ENCODE results near the gene PRSS33.

GRCh38 chr16:2822158-2822495, 34.8 kb upstream of the PRSS33 start:
- no peak for TF ChIP-seq MEF2A (IDR thresholded peaks at IDR 0.05; ENCODE audit: borderline replicate concordance, low read depth)
- TF ChIP-seq CTCF (IDR thresholded peaks at IDR 0.05), result no peak
- TF ChIP-seq TAF1 (IDR thresholded peaks at IDR 0.05; ENCODE audit: borderline replicate concordance, low read depth, low read length), result no peak
- TF ChIP-seq TCF12 (IDR thresholded peaks at IDR 0.05), result no peak
- TF ChIP-seq MXI1 (IDR thresholded peaks at IDR 0.05; ENCODE audit: low read depth, low read length), result no peak
- no peak for TF ChIP-seq USF2 (IDR thresholded peaks at IDR 0.05; ENCODE audit: borderline replicate concordance, low read depth, low read length)
- no peak for TF ChIP-seq MAX (IDR thresholded peaks at IDR 0.05; ENCODE audit: low read depth)
- TF ChIP-seq REST (IDR thresholded peaks at IDR 0.05; ENCODE audit: low read depth, low read length), result no peak
- TF ChIP-seq EZH2phosphoT487 (IDR thresholded peaks at IDR 0.05; ENCODE audit: borderline replicate concordance, low read depth), result no peak
- TF ChIP-seq SMC3 (IDR thresholded peaks at IDR 0.05; ENCODE audit: low read depth, low read length), result no peak

Data from SK-N-SH (cell line).